Thyroid gland (tissue), 4 donors: ENCODE results near the gene ERG. TPM values are rescaled to one million over a fixed set of nuclear protein-coding genes. Genes with fewer than 3 reads are reported as not detected.

Experiments
- DNase-seq, 2 donors: peaks; one replicate each; pipeline ENCODE4 v3.0.0-alpha.2; 2019
- H3K27ac ChIP-seq, 3 donors: fragments of 200-600 bp; sonication (generic); 1 replicate in 2 of 3; 2 replicates in 1 of 3; pipeline ENCODE4 v1.5.1; 2016 to 2019; ENCODE audit warnings: mild to moderate bottlenecking in 1 of 3, moderate library complexity in 1 of 3
- H3K27me3 ChIP-seq: fragments of 200-600 bp; sonication (generic); one replicate; pipeline ENCODE4 v1.5.1; 2019
- H3K36me3 ChIP-seq, 2 donors: fragments of 200-600 bp; sonication (generic); one replicate each; pipeline ENCODE4 v1.5.1; 2016 to 2019
- H3K4me1 ChIP-seq, 2 donors: fragments of 200-600 bp; sonication (generic); one replicate each; pipeline ENCODE4 v1.5.1; 2017 to 2019
- H3K4me3 ChIP-seq, 3 donors: fragments of 200-600 bp; sonication (generic); replicated peaks in 1 of 3; 1 replicate in 2 of 3; 2 replicates in 1 of 3; pipeline ENCODE4 v1.5.1; 2016; ENCODE audit warnings: mild to moderate bottlenecking in 1 of 3
- H3K9me3 ChIP-seq: fragments of 200-600 bp; sonication (generic); one replicate; pipeline ENCODE4 v1.5.1; 2017
- POLR2A ChIP-seq, 2 donors: fragments of 450-650 bp; IDR thresholded peaks; one replicate each; pipeline ENCODE4 v1.6.1; 2017; ENCODE audit warnings: antibody characterized with exemption in 2 of 2, mild to moderate bottlenecking in 2 of 2, moderate library complexity in 1 of 2
- WGBS, 2 donors: methylation state at CpG; one replicate each; pipeline ENCODE4 v1.1.5; 2017; 5-methylcytosine and 5-hydroxymethylcytosine counted together
- intact Hi-C: fragments of 100-400 bp; cut with DNase I; formaldehyde crosslinking; loops from one replicate; pipeline ENCODE4 v1.15.1; 2023
- total RNA-seq, 4 donors: library from RNA; depleted of rRNA; stranded (reverse); fragments of >200 nt; gene quantifications; one replicate each; pipeline ENCODE4 v1.2.3, GENCODE V29; 2016
- TF ChIP-seq, protein P1 (sequence below), 6 experiments: fragments of 200-600 bp in 3 of 6; fragments of 450-650 bp in 3 of 6; sonication (generic) in 3 of 6; IDR thresholded peaks; one replicate each; pipeline ENCODE4 v1.5.1; 2016 to 2019; ENCODE audit warnings: antibody characterized with exemption in 6 of 6, mild to moderate bottlenecking in 2 of 6, inconsistent platforms in 1 of 6, moderate library complexity in 1 of 6

ERG gene
- total RNA-seq, 4 donors from 2014 or later = 9.9 to 25.1 (median 18.2) TPM

DNA sequence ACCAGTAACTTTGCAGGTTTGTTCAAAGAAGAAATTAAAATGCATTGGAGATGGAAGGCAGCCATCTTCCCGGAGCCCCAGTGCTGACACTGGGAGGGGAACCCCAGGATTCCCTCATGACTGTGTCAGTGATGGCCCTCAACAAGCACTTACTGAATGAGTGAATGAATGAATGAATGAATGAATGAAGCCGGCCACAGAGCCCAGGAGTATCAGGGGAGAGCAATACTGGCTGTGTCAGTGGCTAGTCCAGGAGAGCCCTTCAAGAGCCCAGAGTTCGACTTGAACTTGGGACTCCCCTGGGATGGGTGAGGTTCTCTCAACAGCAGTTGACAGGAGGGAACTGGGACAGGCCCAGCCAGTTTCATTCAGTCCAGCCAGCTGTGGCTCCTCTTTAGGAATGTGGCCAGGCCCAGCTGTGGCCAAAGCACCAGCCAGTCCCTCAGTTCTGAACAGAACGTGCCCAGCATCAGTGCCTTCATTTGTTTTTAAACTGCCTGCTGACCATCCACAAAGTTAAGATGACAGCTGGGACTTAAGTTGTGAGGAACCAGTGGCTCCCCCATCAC, 9.2 kb upstream of the ERG start:
- no peaks in the 10 kb centered on the region for H3K27me3 ChIP-seq
- no peaks in the 10 kb centered on the region for H3K36me3 ChIP-seq
- no peak overlapping the region for H3K4me3 ChIP-seq
- DNase-seq = no peak
- H3K4me1 ChIP-seq = no peaks in the 10 kb centered on the region
- TF ChIP-seq, protein P1, sequence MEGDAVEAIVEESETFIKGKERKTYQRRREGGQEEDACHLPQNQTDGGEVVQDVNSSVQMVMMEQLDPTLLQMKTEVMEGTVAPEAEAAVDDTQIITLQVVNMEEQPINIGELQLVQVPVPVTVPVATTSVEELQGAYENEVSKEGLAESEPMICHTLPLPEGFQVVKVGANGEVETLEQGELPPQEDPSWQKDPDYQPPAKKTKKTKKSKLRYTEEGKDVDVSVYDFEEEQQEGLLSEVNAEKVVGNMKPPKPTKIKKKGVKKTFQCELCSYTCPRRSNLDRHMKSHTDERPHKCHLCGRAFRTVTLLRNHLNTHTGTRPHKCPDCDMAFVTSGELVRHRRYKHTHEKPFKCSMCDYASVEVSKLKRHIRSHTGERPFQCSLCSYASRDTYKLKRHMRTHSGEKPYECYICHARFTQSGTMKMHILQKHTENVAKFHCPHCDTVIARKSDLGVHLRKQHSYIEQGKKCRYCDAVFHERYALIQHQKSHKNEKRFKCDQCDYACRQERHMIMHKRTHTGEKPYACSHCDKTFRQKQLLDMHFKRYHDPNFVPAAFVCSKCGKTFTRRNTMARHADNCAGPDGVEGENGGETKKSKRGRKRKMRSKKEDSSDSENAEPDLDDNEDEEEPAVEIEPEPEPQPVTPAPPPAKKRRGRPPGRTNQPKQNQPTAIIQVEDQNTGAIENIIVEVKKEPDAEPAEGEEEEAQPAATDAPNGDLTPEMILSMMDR (IDR thresholded peaks at IDR 0.05) = no peak
- TF ChIP-seq POLR2A (IDR thresholded peaks at IDR 0.05) = no peak
- H3K9me3 ChIP-seq = no peaks in the 10 kb centered on the region
- H3K27ac ChIP-seq = no peak overlapping the region
- 63 to 74% methylated on average over 4 of the region's 4 CpGs for WGBS, 2 donors
- intact Hi-C loops = loop anchor here (10.0 kb wide), 3 partner anchors 157 to 627 kb away; no protein-coding TSS in a partner anchor

DNA sequence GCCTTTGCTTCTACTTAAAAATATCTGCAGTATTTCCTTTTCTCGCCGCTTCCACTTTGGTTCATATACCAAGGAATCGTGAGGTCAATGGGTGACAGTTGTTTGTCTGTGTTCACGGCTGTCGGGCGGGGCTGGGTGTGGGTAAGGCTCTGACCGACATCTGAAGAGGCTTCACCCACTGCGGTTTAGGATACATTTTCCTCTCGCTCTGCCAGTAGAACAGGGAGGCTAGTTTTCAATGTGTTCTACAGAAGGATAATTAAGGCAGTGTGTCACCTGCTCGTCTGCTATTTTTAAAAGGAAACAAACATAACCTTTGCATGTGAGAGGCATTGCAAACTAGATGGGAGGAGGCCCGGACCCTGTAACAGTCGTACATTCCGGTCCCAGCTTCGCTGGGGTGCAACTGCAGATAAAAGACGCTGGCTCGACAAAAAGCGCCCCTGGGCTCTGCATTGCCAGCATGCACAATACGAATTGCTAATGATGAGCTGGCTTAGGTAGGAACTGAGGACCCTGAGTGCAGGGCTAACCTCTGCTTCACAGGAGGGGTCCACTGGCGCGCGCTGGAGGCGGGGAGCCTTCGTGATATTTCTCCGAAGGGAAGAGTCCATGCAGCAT, 8.5 kb upstream of the ERG start:
- H3K36me3 ChIP-seq = no peaks in the 10 kb centered on the region
- DNase-seq = no peak
- H3K4me1 ChIP-seq = no peaks in the 10 kb centered on the region
- H3K4me3 ChIP-seq = no peak overlapping the region
- 67 to 69% methylated on average over 24 of the region's 24 CpGs for WGBS, 2 donors
- no peaks in the 10 kb centered on the region for H3K27me3 ChIP-seq
- intact Hi-C loops = loop anchor here (10.0 kb wide), 3 partner anchors 158 to 628 kb away; no protein-coding TSS in a partner anchor
- TF ChIP-seq, protein P1 (IDR thresholded peaks at IDR 0.05) = no peak
- TF ChIP-seq POLR2A (IDR thresholded peaks at IDR 0.05) = no peak
- no peak overlapping the region for H3K27ac ChIP-seq
- no peaks in the 10 kb centered on the region for H3K9me3 ChIP-seq

DNA sequence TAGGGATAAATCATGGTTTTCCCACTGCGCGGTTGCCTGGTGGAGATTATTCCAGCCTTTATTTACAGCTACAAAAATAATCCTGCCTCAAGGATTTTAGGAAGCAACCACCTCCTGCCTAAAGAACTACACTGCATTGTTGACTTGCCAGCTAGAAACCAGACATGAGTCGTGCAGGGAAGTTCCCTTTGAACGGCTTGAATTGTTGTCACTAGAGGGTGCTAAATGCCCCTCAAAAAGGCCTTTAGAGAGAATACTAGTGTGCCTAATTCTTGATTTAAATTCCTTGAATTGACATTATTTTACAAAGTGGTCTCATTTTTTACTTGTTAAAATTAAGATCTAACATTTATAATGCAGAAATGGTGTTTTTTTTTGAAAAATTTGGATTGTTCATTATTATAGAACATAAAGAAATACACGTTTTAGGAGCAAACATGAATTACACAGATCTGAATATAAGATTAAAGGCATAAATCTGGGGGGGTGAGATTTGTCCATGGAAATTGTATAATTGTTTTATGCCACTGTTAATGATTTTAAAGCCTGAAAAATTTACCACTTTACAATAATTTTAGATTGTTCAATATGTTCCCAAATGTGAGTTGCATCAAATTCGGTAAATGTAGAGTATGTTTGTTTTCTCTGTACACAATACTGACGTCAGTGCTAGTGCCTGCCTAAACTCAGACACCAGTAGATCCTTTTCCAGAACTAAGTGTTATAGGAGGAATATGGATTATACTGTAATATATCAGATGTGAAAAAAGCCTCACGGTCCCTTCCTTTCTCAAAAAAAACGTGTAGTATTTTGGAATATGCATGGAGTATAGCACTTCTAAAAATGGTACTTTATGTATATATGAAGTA, 7.6 kb upstream of the ERG start:
- DNase-seq = peak; percentile 13 to 24
- intact Hi-C loops = loop anchor here (10.0 kb wide), 3 partner anchors 159 to 629 kb away; no protein-coding TSS in a partner anchor
- 46 to 51% methylated on average over 9 of the region's 9 CpGs for WGBS, 2 donors

DNA sequence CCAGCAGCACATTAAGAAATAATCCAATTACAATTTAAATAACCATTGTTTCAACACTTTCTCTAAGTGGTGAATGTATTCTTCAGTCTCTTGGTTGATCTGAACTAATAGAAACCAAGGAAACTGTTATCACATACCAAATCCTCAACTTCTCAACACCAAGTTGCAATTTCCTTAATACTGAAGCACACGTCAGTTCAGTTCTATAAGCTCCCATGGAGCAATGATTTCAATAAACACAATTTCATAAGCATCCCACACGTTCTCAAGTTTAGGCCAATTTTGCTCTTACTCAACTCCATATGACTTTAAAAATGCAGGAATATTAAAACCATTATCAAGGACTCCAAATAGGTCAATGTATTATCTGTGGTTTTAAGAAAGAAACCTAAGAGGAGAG, 5.8 kb upstream of the ERG start:
- no peak for DNase-seq
- TF ChIP-seq POLR2A (IDR thresholded peaks at IDR 0.05) = no peak
- TF ChIP-seq, protein P1 (IDR thresholded peaks at IDR 0.05) = no peak
- Histone ChIP-seq H3K4me3 (no peak overlapping the region), H3K9me3 (no peaks in the 10 kb centered on the region), H3K36me3 (no peaks in the 10 kb centered on the region), H3K27me3 (no peaks in the 10 kb centered on the region), H3K4me1 (no peaks in the 10 kb centered on the region), H3K27ac (no peak overlapping the region)
- WGBS, 2 donors = 76 to 89% methylated on average over 2 of the region's 2 CpGs
- intact Hi-C loops = loop anchor here (10.0 kb wide), 3 partner anchors 161 to 631 kb away; no protein-coding TSS in a partner anchor

More for the DNA sequence above, 7.6 kb upstream of the ERG start:
- TF ChIP-seq, protein P1 (IDR thresholded peaks at IDR 0.05) = peak; percentile 25 to 59 (median 50)
- no peak for TF ChIP-seq POLR2A (IDR thresholded peaks at IDR 0.05)
- H3K27ac ChIP-seq = no peak overlapping the region
- no peaks in the 10 kb centered on the region for H3K36me3 ChIP-seq
- no peaks in the 10 kb centered on the region for H3K27me3 ChIP-seq
- H3K4me1 ChIP-seq = no peaks in the 10 kb centered on the region
- no peak overlapping the region for H3K4me3 ChIP-seq
- H3K9me3 ChIP-seq = no peaks in the 10 kb centered on the region
